Erythroblast (primary cell): Measurements from ENCODE around the gene HOXB8.

Experiments used
- GATA1 ChIP-seq: IDR thresholded peaks from 2 replicates; pipeline ENCODE4 v1.6.1; 2011; ENCODE audit warnings: low read depth, mild to moderate bottlenecking, control low read depth, low read length, moderate library complexity
- POLR2A ChIP-seq: IDR thresholded peaks from 2 replicates; pipeline ENCODE4 v1.6.1; 2011; ENCODE audit warnings: mild to moderate bottlenecking, low read length

DNA sequence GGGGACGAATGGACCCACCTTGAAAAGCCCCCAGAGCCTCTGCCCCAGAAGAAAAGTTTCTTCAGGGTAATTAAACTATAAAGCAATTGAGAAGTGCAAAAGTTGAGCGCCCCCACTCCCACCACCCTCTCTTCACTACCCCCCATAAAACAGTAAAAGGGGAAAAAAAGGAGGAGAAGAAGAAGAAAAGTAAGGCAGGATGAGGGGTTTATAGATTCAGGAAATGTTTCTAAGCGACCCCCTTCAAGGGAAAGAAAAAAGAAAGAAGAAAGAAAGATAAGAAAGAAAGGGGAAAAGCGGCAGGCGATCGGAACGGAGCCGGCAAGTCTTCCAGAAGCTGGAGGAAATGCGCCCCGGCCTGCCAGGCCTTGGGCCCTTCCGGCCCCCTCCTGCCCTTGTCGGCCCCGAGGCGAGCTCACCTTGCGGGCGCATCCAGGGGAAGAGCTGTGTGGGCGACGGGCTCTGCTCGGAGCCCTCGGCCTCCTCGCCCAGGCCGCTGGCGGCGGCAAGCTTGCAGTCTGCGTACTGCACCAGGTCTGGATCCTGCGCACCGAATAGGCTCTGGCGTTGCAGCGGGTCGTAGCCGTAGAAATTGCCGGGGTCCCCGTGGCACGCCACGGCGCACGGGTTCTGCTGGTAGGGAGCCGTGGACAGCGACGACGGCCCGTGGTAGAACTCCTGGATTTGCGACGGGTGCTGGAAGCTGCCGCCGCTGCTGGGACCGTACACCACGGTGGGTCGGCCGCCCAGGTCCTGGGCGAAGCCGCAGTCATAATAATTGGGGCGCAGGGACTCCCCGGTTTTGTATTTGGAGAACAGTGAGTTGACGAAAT is 1.0 kb downstream of the HOXB8 start:
- TF ChIP-seq POLR2A (no peak), GATA1 (no peak)
